Pancreas (tissue), 10 donors: ENCODE measurements around the gene PAGR1. TPM values are rescaled to one million over a fixed set of nuclear protein-coding genes. Genes with fewer than 3 reads are reported as not detected.
"Not testable (repeated sequence)": the region's sequence is repeated elsewhere in the genome, so short reads cannot be mapped to it uniquely, and the experiment has no call there.

ENCODE experiments used
- ATAC-seq, 4 donors: fragments of 200-7000 bp; cut with Tn5 transposase; one replicate each; pipeline versions ENCODE4 v1.8.0 to v1.9.1; 2020; ENCODE audit warnings: mild to moderate bottlenecking in 4 of 4, moderate library complexity in 4 of 4
- DNase-seq, 6 donors: peaks; one replicate each; pipeline ENCODE4 v3.0.0-alpha.2; 2020
- FAIRE-seq: peaks from 2 replicates; lab custom pipeline; 2012; peaks lifted over from hg19 to GRCh38; lab: Jason Lieb, UNC
- H3K27ac ChIP-seq, 4 donors: fragments of 200-600 bp; sonication (generic); 1 replicate in 3 of 4; 2 replicates in 1 of 4; pipeline versions ENCODE4 v1.5.0 to v1.8.0; 2020
- H3K27me3 ChIP-seq, 4 donors: fragments of 200-600 bp; one replicate each; pipeline ENCODE4 v1.8.0; 2021
- H3K36me3 ChIP-seq, 3 donors: fragments of 200-600 bp; sonication (generic) in 1 of 3; one replicate each; pipeline versions ENCODE4 v1.5.0 to v1.8.0; 2020 to 2021
- H3K4me1 ChIP-seq, 3 donors: fragments of 200-600 bp; one replicate each; pipeline ENCODE4 v1.8.0; 2021
- H3K4me3 ChIP-seq, 4 donors: fragments of 200-600 bp; sonication (generic) in 2 of 4; one replicate each; pipeline versions ENCODE4 v1.5.0 to v1.8.0; 2020 to 2021
- H3K9me3 ChIP-seq, 4 donors: fragments of 200-600 bp; one replicate each; pipeline ENCODE4 v1.8.0; 2021
- CTCF ChIP-seq, 4 donors: fragments of 200-600 bp; sonication (generic) in 3 of 4; IDR thresholded peaks; one replicate each; pipeline versions ENCODE4 v1.5.0 to v1.8.0; 2021; ENCODE audit warnings: antibody characterized with exemption in 4 of 4
- WGBS, 2 donors: extraction: QIAGEN DNeasy Blood & Tissue Kit; methylation state at CpG; one replicate each; pipeline ENCODE4 v1.1.7; 2013; 5-methylcytosine and 5-hydroxymethylcytosine counted together
- intact Hi-C, 3 donors: fragments of 100-400 bp; cut with DNase I; formaldehyde crosslinking; loops; one replicate each; pipeline versions ENCODE4 v1.11.1 to v1.14.2; 2022
- polyA plus RNA-seq, 2 donors: library from polyadenylated mRNA; stranded (reverse); fragments of 200-250 nt; gene quantifications; one replicate each; pipeline ENCODE4 v1.2.3, GENCODE V29; 2013
- total RNA-seq, 6 donors: library from RNA; stranded (reverse); fragmentation: NEBNext Ultra II Directional in 4 of 6; extraction: Animal tissue kit (Norgen Biotek cat#: 25700) in 4 of 6; gene quantifications; one replicate each; pipeline versions ENCODE4 v1.2.1 to v1.2.4, GENCODE V29; 2021 to 2023
- donor health status: healthy with polysubstance abuse.
- donor health status: DM: no; HTN: no; CAD: no; lungs with moderate emphysema.
- donor health status: DM: no; HTN: no; CAD: no.
- donor health status: control.
- donor health status: control.
- donor health status: Bipolar disorder and iron deficiency.
- donor health status: DM: yes; HTN: yes; CAD: no.
- donor health status: DM: no; HTN: no; CAD: no.
- donor health status: DM: no; HTN: no; CAD: no.
- donor health status: DM: yes; HTN: yes; CAD: no.

PAGR1 gene
- total and polyA plus RNA-seq, 8 donors = 8.1 to 34.7 (median 12.7) TPM

- H3K9me3 ChIP-seq = no peaks in the 10 kb centered on the region
- FAIRE-seq (no peak), DNase-seq (peak; percentile 77 to 93 (median 92)), ATAC-seq (peak; percentile 82 to 90 (median 87))
- peaks cover 16 to 34% (median 32%) of the 10 kb centered on the region in 3 donors for H3K4me1 ChIP-seq
- H3K4me3 ChIP-seq = no peak overlapping the region
- H3K36me3 ChIP-seq = peaks cover 6 to 27% (median 8%) of the 10 kb centered on the region in 3 donors
- TF ChIP-seq CTCF (IDR thresholded peaks at IDR 0.05) = no peak
- intact Hi-C loops = no loop called here
- no peaks in the 10 kb centered on the region for H3K27me3 ChIP-seq
- WGBS, 2 donors = 28 to 41% methylated on average over 2 of the region's 2 CpGs
- H3K27ac ChIP-seq = peak overlapping the region in 2 of 4 donors; percentile 74 to 79
Measured at GRCh38 chr16:29831490-29831889, 15.5 kb downstream of the PAGR1 start.

GRCh38 chr16:29833219-29833618 is 17.3 kb downstream of the PAGR1 start:
- Histone ChIP-seq H3K36me3 (peaks cover 6 to 45% (median 14%) of the 10 kb centered on the region in 3 donors), H3K4me1 (peaks cover 15 to 29% (median 25%) of the 10 kb centered on the region in 3 donors)
- DNase-seq, H3K4me3 ChIP-seq, H3K27ac ChIP-seq, H3K9me3 ChIP-seq, FAIRE-seq, ATAC-seq, intact Hi-C loops, H3K27me3 ChIP-seq: not testable (repeated sequence)
- 97 to 98% methylated on average over 4 of the region's 4 CpGs for WGBS, 2 donors

GRCh38 chr16:29834079-29834478 is 18.1 kb downstream of the PAGR1 start:
- H3K4me3 ChIP-seq = no peak overlapping the region
- peaks cover 10 to 21% (median 16%) of the 10 kb centered on the region in 3 donors for H3K4me1 ChIP-seq
- WGBS, 2 donors = 93 to 99% methylated on average over 5 of the region's 5 CpGs
- FAIRE-seq = no peak
- no peak for ATAC-seq
- no peak for TF ChIP-seq CTCF (IDR thresholded peaks at IDR 0.05)
- H3K9me3 ChIP-seq = no peaks in the 10 kb centered on the region
- intact Hi-C loops = no loop called here
- no peak overlapping the region for H3K27ac ChIP-seq
- peaks cover 6 to 45% (median 14%) of the 10 kb centered on the region in 3 donors for H3K36me3 ChIP-seq
- H3K27me3 ChIP-seq = no peaks in the 10 kb centered on the region
- DNase-seq = no peak

- Histone ChIP-seq H3K27ac (no peak overlapping the region), H3K4me1 (peaks cover 0 to 4% (median 3%) of the 10 kb centered on the region in 3 donors), H3K4me3 (no peak overlapping the region), H3K36me3 (peaks cover 6 to 58% (median 16%) of the 10 kb centered on the region in 3 donors), H3K9me3 (no peaks in the 10 kb centered on the region), H3K27me3 (no peaks in the 10 kb centered on the region)
- no peak for DNase-seq
- intact Hi-C loops = no loop called here
- FAIRE-seq = no peak
- no peak for ATAC-seq
- 95 to 96% methylated on average over 7 of the region's 7 CpGs for WGBS, 2 donors
- no peak for TF ChIP-seq CTCF (IDR thresholded peaks at IDR 0.05)
Measured at GRCh38 chr16:29835926-29836325, 20.0 kb downstream of the PAGR1 start.

- H3K27ac ChIP-seq = no peak overlapping the region
- FAIRE-seq = no peak
- H3K4me3 ChIP-seq = no peak overlapping the region
- H3K36me3 ChIP-seq = peaks cover 6 to 63% (median 23%) of the 10 kb centered on the region in 3 donors
- no peak for TF ChIP-seq CTCF (IDR thresholded peaks at IDR 0.05)
- no peaks in the 10 kb centered on the region for H3K9me3 ChIP-seq
- 88 to 92% methylated on average over 15 of the region's 15 CpGs for WGBS, 2 donors
- no peak for DNase-seq
- H3K4me1 ChIP-seq = no peaks in the 10 kb centered on the region
- ATAC-seq = peak in 1 of 4 donors; percentile 17
- H3K27me3 ChIP-seq = no peaks in the 10 kb centered on the region
- intact Hi-C loops = no loop called here
Measured at GRCh38 chr16:29836623-29837022, 20.7 kb downstream of the PAGR1 start.
